RWPE1 (cell line): ENCODE results near the gene DENND5B.

Experiments used
- CTCF ChIA-PET: fragments of 350-600 bp; sonication (Branson Sonifier 250); formaldehyde crosslinking; extraction: SDS; loops from one replicate; lab custom pipeline; 2021; lab: Yijun Ruan, JAX
- POLR2A ChIA-PET: fragments of 400-600 bp; formaldehyde crosslinking; extraction: SDS; loops from one replicate; lab custom pipeline; 2020; ENCODE audit warnings: antibody characterized with exemption; ENCODE audit not compliant: low non-redundant PET; lab: Yijun Ruan, JAX
- DNase-seq: peaks from one replicate; pipeline ENCODE4 v3.0.0; 2012; ENCODE audit warnings: low spot score
- H3K27ac ChIP-seq: fragments of 450-650 bp; 2 replicates; pipeline ENCODE4 v1.5.1; 2017
- CTCF ChIP-seq: fragments of 450-650 bp; conservative IDR thresholded peaks from 2 replicates; pipeline ENCODE4 v1.5.1; 2017; ENCODE audit warnings: low read depth, mild to moderate bottlenecking

DENND5B gene

GRCh38 chr12:31440586-31440985 lies 150.3 kb downstream of the DENND5B start:
- POLR2A ChIA-PET, result no interaction called here
- no peak overlapping the region for H3K27ac ChIP-seq
- TF ChIP-seq CTCF, result no peak
- CTCF ChIA-PET, result interaction anchor here (0.7 kb wide), 1 partner anchor 883 kb away, joined by 4 read pairs; no protein-coding TSS in a partner anchor
- no peak for DNase-seq

- ChIA-PET POLR2A (no interaction called here), CTCF (no interaction called here)
- no peak for DNase-seq
- no peak for TF ChIP-seq CTCF
- H3K27ac ChIP-seq, result no peak overlapping the region
Observed at GRCh38 chr12:31440134-31440533, 150.8 kb downstream of the DENND5B start.

- ChIA-PET CTCF (interaction anchor here (0.7 kb wide), 1 partner anchor 61 kb away, joined by 3 read pairs; no protein-coding TSS in a partner anchor), POLR2A (interaction anchor here (0.7 kb wide), 1 partner anchor 10 kb away, joined by 3 read pairs; no protein-coding TSS in a partner anchor)
- H3K27ac ChIP-seq, result no peak overlapping the region
- TF ChIP-seq CTCF, result no peak
- DNase-seq, result no peak
Observed at GRCh38 chr12:31431721-31432240, 159.2 kb downstream of the DENND5B start.

- CTCF ChIA-PET, result no interaction called here
Observed at GRCh38 chr12:31423405-31423804, 167.5 kb downstream of the DENND5B start.

GRCh38 chr12:31412292-31412801 lies 178.6 kb downstream of the DENND5B start:
- ChIA-PET POLR2A (no interaction called here), CTCF (no interaction called here)
- no peak overlapping the region for H3K27ac ChIP-seq
- TF ChIP-seq CTCF, result no peak
- DNase-seq, result no peak

More at GRCh38 chr12:31423405-31423804, 167.5 kb downstream of the DENND5B start:
- no peak for TF ChIP-seq CTCF
- POLR2A ChIA-PET, result no interaction called here
- no peak overlapping the region for H3K27ac ChIP-seq
- DNase-seq, result no peak

GRCh38 chr12:31408763-31409162 lies 182.2 kb downstream of the DENND5B start:
- DNase-seq, result no peak
- ChIA-PET POLR2A (no interaction called here), CTCF (interaction anchor here (0.6 kb wide), 1 partner anchor 1299 kb away, joined by 4 read pairs; no protein-coding TSS in a partner anchor)
- no peak overlapping the region for H3K27ac ChIP-seq
- no peak for TF ChIP-seq CTCF
